ENCODE data around the gene FRAS1.

FRAS1 gene

GRCh38 chr4:78360466-78360865, 303.3 kb downstream of the FRAS1 start:
- no peak for DNase-seq (ENCODE audit: low read depth in 4 of 4, low spot score in 1 of 4)

- DNase-seq (ENCODE audit: low read depth in 4 of 4, low spot score in 1 of 4) = no peak
Observed at GRCh38 chr4:78361621-78362120, 304.5 kb downstream of the FRAS1 start.

GRCh38 chr4:78362310-78362709, 305.2 kb downstream of the FRAS1 start:
- no peak for DNase-seq (ENCODE audit: low read depth in 4 of 4, low spot score in 1 of 4)

- DNase-seq (ENCODE audit: low read depth in 4 of 4, low spot score in 1 of 4) = no peak
Observed at GRCh38 chr4:78363031-78363570, 306.0 kb downstream of the FRAS1 start.

GRCh38 chr4:78369679-78370078, 312.6 kb downstream of the FRAS1 start:
- no peak for DNase-seq (ENCODE audit: low read depth in 4 of 4, low spot score in 1 of 4)

GRCh38 chr4:78370631-78371372, 313.7 kb downstream of the FRAS1 start:
- no peak for DNase-seq (ENCODE audit: low read depth in 4 of 4, low spot score in 1 of 4)

GRCh38 chr4:78372355-78372988, 315.3 kb downstream of the FRAS1 start:
- DNase-seq (ENCODE audit: low read depth in 4 of 4, low spot score in 1 of 4) = no peak

GRCh38 chr4:78377555-78377954, 320.4 kb downstream of the FRAS1 start:
- no peak for DNase-seq (ENCODE audit: low read depth in 4 of 4, low spot score in 1 of 4)

- no peak for DNase-seq (ENCODE audit: low read depth in 4 of 4, low spot score in 1 of 4)
Observed at GRCh38 chr4:78379040-78379439, 321.9 kb downstream of the FRAS1 start.

- DNase-seq (ENCODE audit: low read depth in 4 of 4, low spot score in 1 of 4) = no peak
Observed at GRCh38 chr4:78379991-78380729, 323.0 kb downstream of the FRAS1 start.

- DNase-seq (ENCODE audit: low read depth in 4 of 4, low spot score in 1 of 4) = no peak
Observed at GRCh38 chr4:78386679-78387078, 329.6 kb downstream of the FRAS1 start.

- DNase-seq (ENCODE audit: low read depth in 4 of 4, low spot score in 1 of 4) = no peak
Observed at GRCh38 chr4:78395642-78396041, 338.5 kb downstream of the FRAS1 start.

GRCh38 chr4:78396613-78397291, 339.6 kb downstream of the FRAS1 start:
- DNase-seq (ENCODE audit: low read depth in 4 of 4, low spot score in 1 of 4) = no peak

- no peak for DNase-seq (ENCODE audit: low read depth in 4 of 4, low spot score in 1 of 4)
Observed at GRCh38 chr4:78397292-78397630, 340.1 kb downstream of the FRAS1 start.

GRCh38 chr4:78409612-78410202, 352.6 kb downstream of the FRAS1 start:
- DNase-seq (ENCODE audit: low read depth in 4 of 4, low spot score in 1 of 4) = no peak

GRCh38 chr4:78410225-78410624, 353.1 kb downstream of the FRAS1 start:
- DNase-seq (ENCODE audit: low read depth in 4 of 4, low spot score in 1 of 4) = no peak

GRCh38 chr4:78410676-78411075, 353.6 kb downstream of the FRAS1 start:
- DNase-seq (ENCODE audit: low read depth in 4 of 4, low spot score in 1 of 4) = no peak

- DNase-seq (ENCODE audit: low read depth in 4 of 4, low spot score in 1 of 4) = no peak
Observed at GRCh38 chr4:78414116-78414515, 357.0 kb downstream of the FRAS1 start.

GRCh38 chr4:78417603-78418002, 360.5 kb downstream of the FRAS1 start:
- DNase-seq (ENCODE audit: low read depth in 4 of 4, low spot score in 1 of 4) = no peak

- no peak for DNase-seq (ENCODE audit: low read depth in 4 of 4, low spot score in 1 of 4)
Observed at GRCh38 chr4:78418406-78418805, 361.3 kb downstream of the FRAS1 start.

GRCh38 chr4:78423790-78424189, 366.7 kb downstream of the FRAS1 start:
- no peak for DNase-seq (ENCODE audit: low read depth in 4 of 4, low spot score in 1 of 4)

Data from stimulated activated CD4-positive, alpha-beta T cell treated with anti-CD3 and anti-CD28 coated beads, Interleukin-1b, Interleukin-23, amount 100 ng/mL, for 24 hours (primary cell).